HEK293 (cell line): Measurements from ENCODE around the gene PAX3.

Experiments used
- ZNF146 ChIP-seq: fragments of 450-650 bp; formaldehyde crosslinking; IDR thresholded peaks from 2 replicates; pipeline ENCODE4 v1.5.1; 2016; ENCODE audit warnings: missing biosample characterization, missing genetic modification characterization
- ZNF37A ChIP-seq: fragments of 450-650 bp; IDR thresholded peaks from 2 replicates; pipeline ENCODE4 v1.5.1; 2018; ENCODE audit warnings: missing biosample characterization, missing genetic modification characterization
- ZNF391 ChIP-seq: fragments of 450-650 bp; formaldehyde crosslinking; IDR thresholded peaks from 2 replicates; pipeline ENCODE4 v1.5.1; 2016; ENCODE audit warnings: low read depth, missing biosample characterization, missing genetic modification characterization, borderline replicate concordance
- ZNF530 ChIP-seq: fragments of 450-650 bp; formaldehyde crosslinking; IDR thresholded peaks from 2 replicates; pipeline ENCODE4 v1.5.1; 2016; ENCODE audit warnings: low read depth, missing biosample characterization, missing genetic modification characterization

DNA sequence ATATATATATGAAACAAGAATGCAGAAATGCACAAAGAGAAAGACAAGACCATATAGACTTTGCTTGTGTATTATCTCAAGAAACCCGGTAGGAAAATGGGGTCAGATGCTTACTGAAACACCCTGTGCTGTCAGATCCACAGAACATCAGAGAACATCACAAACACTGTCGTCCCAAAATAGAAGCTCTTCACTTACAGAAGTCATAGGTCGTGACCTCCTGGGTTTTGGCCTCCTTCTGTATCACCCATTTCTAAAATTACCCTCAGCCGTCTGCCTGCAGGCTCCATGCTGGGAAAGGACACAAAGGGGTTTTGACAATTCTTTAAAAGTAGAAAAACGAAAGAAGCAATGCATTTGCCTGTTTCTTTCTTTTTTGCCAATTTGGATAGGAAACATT lies 137.9 kb downstream of the PAX3 start:
- TF ChIP-seq ZNF146 (tag by site-specific recombination), result no peak
- no peak for TF ChIP-seq ZNF37A (tag by site-specific recombination)
- no peak for TF ChIP-seq ZNF391 (tag by site-specific recombination)
- no peak for TF ChIP-seq ZNF530 (tag by site-specific recombination)
